ENCODE data around the gene CYBA.

Gene CYBA

GRCh38 chr16:88627531-88628411 lies 23.1 kb downstream of the CYBA start:
- no peak for DNase-seq

DNA sequence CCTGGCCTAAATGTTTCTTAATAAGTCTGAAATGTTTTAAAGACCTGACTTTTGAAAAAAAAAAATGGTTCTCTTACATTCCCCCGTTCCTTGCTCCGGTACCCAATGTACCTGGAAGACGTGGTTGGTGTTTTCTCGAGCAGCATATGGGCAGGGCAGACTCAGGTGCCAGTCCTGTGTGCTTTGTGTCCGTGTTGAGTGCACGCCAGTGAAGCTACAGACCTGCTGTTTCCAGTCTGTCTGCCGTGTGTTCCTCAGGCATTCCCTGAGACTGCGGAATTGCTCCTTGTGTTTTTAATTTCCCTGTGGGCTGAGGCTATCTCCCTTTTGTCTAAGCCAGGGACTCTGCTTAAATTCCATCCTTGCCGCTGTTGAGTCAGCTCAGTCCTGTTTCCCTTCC lies 24.2 kb downstream of the CYBA start:
- DNase-seq: no peak

- DNase-seq: no peak
Observed at GRCh38 chr16:88624977-88625576, 25.8 kb downstream of the CYBA start.

- DNase-seq: no peak
Observed at GRCh38 chr16:88624481-88624880, 26.4 kb downstream of the CYBA start.

GRCh38 chr16:88623858-88624257 lies 27.0 kb downstream of the CYBA start:
- DNase-seq: no peak

- DNase-seq: no peak
Observed at GRCh38 chr16:88622866-88623265, 28.0 kb downstream of the CYBA start.

GRCh38 chr16:88622125-88622524 lies 28.7 kb downstream of the CYBA start:
- DNase-seq: no peak

GRCh38 chr16:88619859-88620815 lies 30.7 kb downstream of the CYBA start:
- DNase-seq: no peak

DNA sequence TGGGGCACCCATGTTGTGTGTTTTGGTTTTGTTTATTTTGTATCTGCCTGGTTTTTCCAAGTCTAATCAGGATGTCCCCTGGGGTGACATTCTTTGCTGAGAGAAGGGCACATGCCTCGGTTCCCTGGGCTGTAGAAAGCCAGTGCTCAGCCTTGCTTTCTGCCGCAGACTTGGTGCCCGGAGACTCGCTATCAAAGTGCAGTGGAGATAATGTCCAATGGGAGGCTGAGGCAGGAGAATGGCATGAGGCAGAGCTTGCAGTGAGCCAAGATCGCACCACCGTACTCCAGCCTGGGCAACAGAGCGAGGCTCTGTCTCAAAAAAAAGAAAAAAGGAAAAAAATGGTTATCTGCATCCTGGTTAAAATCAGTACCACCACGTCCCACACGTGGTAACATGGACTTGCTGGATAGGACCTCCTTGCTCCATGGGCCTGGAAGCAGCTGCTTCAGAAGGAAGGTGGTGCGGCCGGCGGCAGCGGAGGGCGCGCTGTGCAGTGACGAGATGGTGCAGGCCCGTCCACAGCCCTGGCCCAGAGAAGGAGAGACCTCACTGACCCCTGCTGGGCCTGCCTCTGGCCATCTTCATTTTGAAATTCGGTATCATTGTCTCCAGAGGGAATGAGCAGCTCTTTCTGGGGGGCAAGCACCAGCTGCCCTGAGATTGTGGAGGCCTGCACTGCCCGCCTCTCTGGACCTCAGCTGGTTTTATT lies 31.7 kb downstream of the CYBA start:
- DNase-seq: no peak

DNA sequence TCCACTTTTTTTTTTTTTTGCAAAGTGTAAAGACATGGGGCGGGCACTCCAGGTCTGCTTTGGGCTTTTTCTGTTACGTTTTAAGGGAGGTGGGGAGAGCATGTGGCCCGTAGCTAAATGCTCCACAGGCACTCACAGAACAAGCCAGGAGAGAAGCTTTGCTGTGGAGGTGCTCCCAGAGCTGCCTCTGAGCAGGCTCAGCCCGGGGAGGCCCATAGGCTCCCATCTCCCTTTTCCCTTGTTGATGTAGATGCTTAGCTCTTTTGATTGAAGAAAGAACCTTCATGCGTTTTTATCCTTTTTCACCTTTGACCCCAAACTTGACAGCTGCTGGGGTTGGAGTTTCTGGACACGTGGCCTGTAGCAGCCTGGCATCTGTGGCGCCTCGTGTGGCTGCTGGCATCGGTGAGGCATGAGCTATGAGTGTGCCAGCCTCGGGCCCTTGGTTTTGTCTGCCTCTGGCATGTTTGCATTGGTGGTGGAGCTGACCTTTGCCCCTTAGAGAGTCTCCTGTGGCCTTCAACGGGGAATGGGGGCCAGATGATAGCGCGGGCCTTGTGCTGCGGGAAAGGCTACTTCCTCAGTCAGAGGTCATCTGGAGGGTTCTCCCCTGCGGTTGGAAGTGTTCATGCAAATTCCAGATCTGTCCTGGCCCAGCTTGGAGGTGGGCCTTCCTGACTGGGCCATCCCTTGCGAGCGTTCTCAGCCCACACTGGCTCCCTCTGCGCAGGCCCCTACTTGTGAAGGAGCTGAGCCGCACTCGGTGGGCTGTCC lies 32.5 kb downstream of the CYBA start:
- DNase-seq: no peak

GRCh38 chr16:88617268-88618031 lies 33.4 kb downstream of the CYBA start:
- no peak for DNase-seq

GRCh38 chr16:88616736-88617135 lies 34.1 kb downstream of the CYBA start:
- DNase-seq: no peak

DNA sequence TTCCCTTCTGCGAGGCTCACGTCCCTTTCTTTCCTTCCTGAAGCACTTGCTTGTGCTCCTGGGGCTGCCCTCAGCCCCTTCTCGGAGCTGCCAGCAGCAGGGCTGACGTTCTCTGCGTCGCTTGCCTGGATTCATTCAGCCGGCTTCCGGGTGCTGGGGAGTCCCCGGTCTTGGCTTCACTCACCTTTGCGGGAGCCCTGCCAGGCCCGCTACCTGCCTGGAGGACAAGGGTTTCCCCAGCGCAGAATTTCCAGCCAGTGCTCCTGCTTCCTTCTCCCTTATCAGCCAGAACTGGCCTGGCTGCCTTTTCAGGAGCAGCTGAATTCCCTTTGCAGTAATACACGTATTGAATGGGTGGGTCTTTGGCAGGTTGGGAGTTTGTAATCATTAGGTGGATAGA lies 34.5 kb downstream of the CYBA start:
- no peak for DNase-seq

DNA sequence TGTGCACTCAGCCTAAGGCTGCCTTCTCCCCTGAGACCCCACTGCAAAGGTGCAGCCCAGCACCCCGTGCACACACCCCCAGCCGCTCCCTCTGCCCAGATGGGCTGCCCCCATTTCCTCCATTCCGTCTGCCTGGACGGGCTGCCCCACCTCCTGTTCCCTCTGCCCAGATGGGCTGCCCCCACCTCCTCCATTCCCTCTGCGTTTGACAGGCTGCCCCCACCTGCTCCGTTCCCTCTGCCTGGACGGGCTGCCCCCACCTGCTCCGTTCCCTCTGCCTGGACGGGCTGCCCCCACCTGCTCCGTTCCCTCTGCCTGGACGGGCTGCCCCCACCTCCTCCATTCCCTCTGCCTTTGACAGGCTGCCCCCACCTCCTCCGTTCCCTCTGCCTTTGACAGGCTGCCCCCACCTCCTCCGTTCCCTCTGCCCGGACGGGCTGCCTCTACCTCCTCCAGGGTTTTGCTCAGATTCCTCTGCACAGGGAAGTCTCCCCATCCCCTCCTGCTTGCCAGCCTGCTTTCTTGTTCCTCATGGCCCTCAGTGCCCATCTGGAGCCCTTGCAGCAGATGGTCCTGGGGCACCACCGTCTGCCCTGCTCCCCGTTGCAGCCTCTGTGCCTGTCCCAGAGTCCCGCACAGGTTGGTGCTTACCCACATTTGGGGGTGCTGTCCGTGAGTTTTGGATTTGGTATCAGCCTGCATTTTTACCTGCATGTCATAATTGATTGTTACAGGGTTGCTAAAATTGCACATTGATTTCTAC lies 35.9 kb downstream of the CYBA start:
- DNase-seq: peak; percentile 64 to 80

- no peak for DNase-seq
Observed at GRCh38 chr16:88613911-88614817, 36.7 kb downstream of the CYBA start.

DNA sequence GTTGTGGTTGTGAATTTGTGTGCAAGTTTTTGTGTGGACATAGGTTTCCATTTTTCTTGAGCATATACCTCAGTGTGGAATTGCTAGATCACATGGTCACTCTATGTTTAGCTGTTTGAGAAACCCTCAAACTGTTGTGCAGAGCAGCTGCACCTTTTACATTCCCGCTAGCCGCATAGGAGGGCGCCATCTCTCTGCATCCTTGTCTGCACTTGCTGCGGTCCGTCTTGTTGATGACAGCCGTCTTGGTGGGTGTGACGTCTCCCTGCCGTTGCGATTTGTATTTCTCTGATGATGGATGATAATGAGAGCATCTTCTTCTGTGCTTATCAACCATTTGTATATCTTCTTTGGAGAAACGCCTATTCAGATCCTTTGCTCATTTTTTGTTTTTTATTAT lies 37.6 kb downstream of the CYBA start:
- DNase-seq: no peak

GRCh38 chr16:88610909-88611812 lies 39.7 kb downstream of the CYBA start:
- DNase-seq: no peak

GRCh38 chr16:88610080-88610479 lies 40.8 kb downstream of the CYBA start:
- DNase-seq: no peak

All from NCI-H524 (cell line).